H1 (cell line): Measurements from ENCODE around the gene TRAF3. TPM values are rescaled to one million over a fixed set of nuclear protein-coding genes. Genes with fewer than 3 reads are reported as not detected.
A peak's percentile ranks its signal among the peaks of the same experiment; 100 is the strongest.

Experiments
- CTCF ChIA-PET: fragments of 300-600 bp; sonication (Branson Sonifier 250); formaldehyde crosslinking; loops from one replicate; lab custom pipeline; 2021; ENCODE audit not compliant: partially characterized antibody; lab: Charles Lee
- POLR2A ChIA-PET: fragments of 300-600 bp; sonication (Branson Sonifier 250); formaldehyde crosslinking; loops from one replicate; lab custom pipeline; 2021; ENCODE audit warnings: inconsistent platforms; ENCODE audit not compliant: partially characterized antibody; lab: Charles Lee
- DNase-seq, 2 experiments: peaks; one replicate each; pipeline versions ENCODE4 v3.0.0 to v3.0.0-alpha.2; 2010 to 2022; ENCODE audit warnings: low spot score in 2 of 2, low read depth in 1 of 2, mixed read lengths in 1 of 2
- FAIRE-seq: peaks from 2 replicates; lab custom pipeline; 2011; peaks lifted over from hg19 to GRCh38; lab: Jason Lieb, UNC
- H2AFZ ChIP-seq: 2 replicates; pipeline ENCODE4 v1.8.1; 2012; ENCODE audit warnings: low read length, inconsistent platforms
- H2AK5ac ChIP-seq: 2 replicates; pipeline ENCODE4 v1.6.1; 2013; ENCODE audit warnings: low read depth, low read length
- H2BK120ac ChIP-seq: replicated peaks from 2 replicates; pipeline ENCODE3; 2013; ENCODE audit warnings: low read depth, low read length, inconsistent platforms
- H2BK12ac ChIP-seq: 2 replicates; pipeline ENCODE4 v1.6.1; 2013; ENCODE audit warnings: low read depth, low read length
- H2BK15ac ChIP-seq: 2 replicates; pipeline ENCODE4 v1.6.1; 2013; ENCODE audit warnings: low read length
- H2BK20ac ChIP-seq: 2 replicates; pipeline ENCODE4 v1.6.1; 2013; ENCODE audit warnings: low read length
- H2BK5ac ChIP-seq: 2 replicates; pipeline ENCODE4 v1.6.1; 2013; ENCODE audit warnings: low read depth, low read length
- H3K14ac ChIP-seq: 2 replicates; pipeline ENCODE4 v1.6.1; 2013; ENCODE audit warnings: inconsistent platforms; ENCODE audit not compliant: insufficient read length
- H3K18ac ChIP-seq: 2 replicates; pipeline ENCODE4 v1.6.1; 2013; ENCODE audit warnings: low read length; ENCODE audit errors: extremely low read depth
- H3K23ac ChIP-seq: 2 replicates; pipeline ENCODE4 v1.6.1; 2013; ENCODE audit warnings: inconsistent platforms; ENCODE audit not compliant: insufficient read length
- H3K23me2 ChIP-seq: 2 replicates; pipeline ENCODE4 v1.6.1; 2013; ENCODE audit warnings: low read depth, low read length
- H3K27ac ChIP-seq: 2 replicates; pipeline ENCODE4 v1.6.1; 2011; ENCODE audit warnings: low read depth, low read length, inconsistent platforms
- H3K27me3 ChIP-seq, 4 experiments: replicated peaks in 1 of 4; 1 replicate in 1 of 4; 2 replicates in 3 of 4; pipeline versions ENCODE4 v1.6.1 to v1.8.1; 2011 to 2013; ENCODE audit warnings: low read length in 3 of 4, mild to moderate bottlenecking in 3 of 4, inconsistent platforms in 2 of 4, mixed read lengths in 2 of 4, moderate library complexity in 1 of 4; ENCODE audit not compliant: control insufficient read depth in 3 of 4, insufficient read depth in 3 of 4; ENCODE audit errors: extremely low read depth in 1 of 4
- H3K36me3 ChIP-seq, 4 experiments: 2 replicates each; pipeline versions ENCODE4 v1.6.1 to v1.8.1; 2011 to 2013; ENCODE audit warnings: mild to moderate bottlenecking in 4 of 4, low read length in 3 of 4, moderate library complexity in 2 of 4, control low read depth in 1 of 4, inconsistent platforms in 1 of 4; ENCODE audit not compliant: insufficient read depth in 4 of 4, control insufficient read depth in 2 of 4
- H3K4ac ChIP-seq: replicated peaks from 2 replicates; pipeline ENCODE3; 2013; ENCODE audit warnings: low read length, low read depth, mixed read lengths, inconsistent platforms; ENCODE audit not compliant: insufficient read length
- H3K4me1 ChIP-seq, 4 experiments: replicated peaks in 1 of 4; 1 replicate in 1 of 4; 2 replicates in 3 of 4; pipeline versions ENCODE4 v1.6.1 to v1.8.1; 2011 to 2013; ENCODE audit warnings: low read length in 3 of 4, inconsistent platforms in 2 of 4, mixed read lengths in 1 of 4; ENCODE audit not compliant: insufficient read depth in 4 of 4, control insufficient read depth in 3 of 4
- H3K4me2 ChIP-seq, 2 experiments: 2 replicates each; pipeline versions ENCODE4 v1.6.1 to v1.8.1; 2011 to 2013; ENCODE audit warnings: low read depth in 2 of 2, low read length in 2 of 2, control low read depth in 1 of 2, inconsistent platforms in 1 of 2, mild to moderate bottlenecking in 1 of 2; ENCODE audit not compliant: insufficient read depth in 1 of 2
- H3K4me3 ChIP-seq, 4 experiments: fragments of 200-600, 300-600 bp in 1 of 4; sonication (generic), shearing (Covaris generic), sonication (Bioruptor Twin) in 1 of 4; 2 replicates each; pipeline versions ENCODE4 v1.5.1 to v1.8.1; 2011 to 2016; ENCODE audit warnings: low read length in 4 of 4, low read depth in 3 of 4, control low read depth in 2 of 4, inconsistent platforms in 2 of 4, mild to moderate bottlenecking in 2 of 4, mixed read lengths in 1 of 4, moderate library complexity in 1 of 4; ENCODE audit not compliant: insufficient read depth in 2 of 4; ENCODE audit errors: extremely low read depth in 1 of 4
- H3K56ac ChIP-seq: replicated peaks from 2 replicates; pipeline ENCODE3; 2013; ENCODE audit warnings: low read depth, mild to moderate bottlenecking, mixed read lengths, low read length, inconsistent platforms; ENCODE audit not compliant: insufficient read length
- H3K79me1 ChIP-seq: 2 replicates; pipeline ENCODE4 v1.6.1; 2013; ENCODE audit warnings: low read depth, low read length, control low read depth
- H3K79me2 ChIP-seq, 2 experiments: 2 replicates each; pipeline versions ENCODE4 v1.6.1 to v1.8.1; 2012 to 2013; ENCODE audit warnings: low read length in 2 of 2, mild to moderate bottlenecking in 2 of 2, inconsistent platforms in 1 of 2; ENCODE audit not compliant: insufficient read depth in 2 of 2, control insufficient read depth in 1 of 2
- H3K9ac ChIP-seq, 4 experiments: replicated peaks in 1 of 4; 1 replicate in 1 of 4; 2 replicates in 3 of 4; pipeline versions ENCODE4 v1.6.1 to v1.8.1; 2011 to 2013; ENCODE audit warnings: low read depth in 3 of 4, low read length in 3 of 4, control low read depth in 2 of 4, mild to moderate bottlenecking in 2 of 4, moderate library complexity in 2 of 4, inconsistent platforms in 1 of 4; ENCODE audit errors: extremely low read depth in 1 of 4
- H3K9me3 ChIP-seq, 2 experiments: 2 replicates each; pipeline versions ENCODE4 v1.6.1 to v1.8.1; 2012 to 2013; ENCODE audit warnings: mild to moderate bottlenecking in 2 of 2, moderate library complexity in 2 of 2, control low read depth in 1 of 2, inconsistent platforms in 1 of 2, low read depth in 1 of 2, low read length in 1 of 2, mixed read lengths in 1 of 2; ENCODE audit not compliant: insufficient read depth in 2 of 2
- H4K20me1 ChIP-seq, 2 experiments: replicated peaks in 1 of 2; 2 replicates each; pipeline versions ENCODE3 to v1.8.1; 2011 to 2013; ENCODE audit warnings: inconsistent platforms in 2 of 2, low read length in 2 of 2, mild to moderate bottlenecking in 1 of 2; ENCODE audit not compliant: insufficient read depth in 2 of 2, control insufficient read depth in 1 of 2
- H4K5ac ChIP-seq: 2 replicates; pipeline ENCODE4 v1.6.1; 2013; ENCODE audit warnings: low read length, low read depth, mixed read lengths, inconsistent platforms; ENCODE audit not compliant: insufficient read length
- H4K8ac ChIP-seq: 2 replicates; pipeline ENCODE4 v1.8.0; 2013; ENCODE audit warnings: mild to moderate bottlenecking, moderate library complexity, low read length, inconsistent platforms; ENCODE audit not compliant: insufficient read depth; ENCODE audit errors: extremely low read depth
- H4K91ac ChIP-seq: replicated peaks from 2 replicates; pipeline ENCODE3; 2013; ENCODE audit warnings: low read length, mixed read lengths, inconsistent platforms; ENCODE audit not compliant: insufficient read length
- CBX8 ChIP-seq: fragments of 300-800, 300-1000 bp; sonication (generic); IDR thresholded peaks from 2 replicates; pipeline ENCODE4 v1.7.1; 2016; ENCODE audit warnings: low read depth, low read length, borderline replicate concordance
- CTBP2 ChIP-seq: IDR thresholded peaks from 2 replicates; pipeline ENCODE4 v1.7.0; 2011; ENCODE audit warnings: borderline replicate concordance, mild to moderate bottlenecking, moderate library complexity, mixed read lengths, low read length; ENCODE audit not compliant: insufficient read depth, insufficient read length
- EGR1 ChIP-seq: IDR thresholded peaks from 2 replicates; pipeline ENCODE4 v1.6.1; 2011; ENCODE audit warnings: low read depth, low read length, borderline replicate concordance
- HDAC6 ChIP-seq: IDR thresholded peaks from one replicate; pipeline ENCODE4 v1.7.1; 2012; ENCODE audit warnings: low read depth, mild to moderate bottlenecking, inconsistent platforms, low read length, moderate library complexity
- NANOG ChIP-seq: IDR thresholded peaks from 2 replicates; pipeline ENCODE4 v1.6.1; 2011; ENCODE audit warnings: low read length, low read depth, mild to moderate bottlenecking, inconsistent platforms; ENCODE audit not compliant: insufficient read depth, poor library complexity, severe bottlenecking
- PHF8 ChIP-seq: fragments of 200-600 bp; sonication (generic); conservative IDR thresholded peaks from 2 replicates; pipeline ENCODE4 v1.7.1; 2012; ENCODE audit warnings: low read depth, mild to moderate bottlenecking, inconsistent platforms, low read length, moderate library complexity
- TAF7 ChIP-seq: optimal IDR thresholded peaks from 2 replicates; pipeline ENCODE3; 2011; ENCODE audit warnings: low read depth, mild to moderate bottlenecking, inconsistent platforms, low read length, moderate library complexity, borderline replicate concordance
- YY1 ChIP-seq: IDR thresholded peaks from 2 replicates; pipeline ENCODE4 v1.6.1; 2011; ENCODE audit warnings: low read depth, mild to moderate bottlenecking, low read length
- WGBS, 2 experiments: shearing (Covaris generic) in 1 of 2; methylation state at CpG; one replicate each; pipeline versions ENCODE4 v1.1.6 to v1.1.7; 2013 to 2015; ENCODE audit warnings: low lambda C conversion rate in 2 of 2, mixed read lengths in 2 of 2, inconsistent platforms in 1 of 2, low coverage in 1 of 2, missing lambda C conversion rate in 1 of 2; ENCODE audit not compliant: insufficient replicate concordance in 2 of 2, insufficient coverage in 1 of 2, insufficient read length in 1 of 2; ENCODE audit errors: extremely low coverage in 1 of 2, missing lambda C conversion rate in 1 of 2; 5-methylcytosine and 5-hydroxymethylcytosine counted together
- polyA plus RNA-seq, 7 experiments: library from polyadenylated mRNA; depleted of rRNA in 3 of 7; stranded (reverse) in 5 of 7; unstranded in 2 of 7; fragments of >200 nt in 5 of 7; fragments of 200-250 nt in 2 of 7; gene quantifications; 1 replicate in 5 of 7; 2 replicates in 1 of 7; 4 replicates in 1 of 7; pipeline versions ENCODE4 v1.2.1 to v1.2.3, GENCODE V29; 2011 to 2013; ENCODE audit warnings: missing spikeins in 2 of 7, mixed read lengths in 2 of 7
- total RNA-seq: library from RNA; stranded (reverse); fragmentation: NEBNext Ultra II Directional; extraction: Animal tissue kit (Norgen Biotek cat#: 25700); gene quantifications from 2 replicates; pipeline ENCODE4 v1.2.1, GENCODE V29; 2021
- TF ChIP-seq, protein P1 (sequence below): IDR thresholded peaks from 2 replicates; pipeline ENCODE4 v1.6.1; 2011; ENCODE audit warnings: low read depth, mild to moderate bottlenecking, low read length; ENCODE audit not compliant: insufficient read depth

Gene TRAF3
- total and polyA plus RNA-seq, 2 of the 8 experiments (the other 6 are each of a cell fraction or from before 2014, with no cell fraction given): 5.8 to 12.1 TPM

DNA sequence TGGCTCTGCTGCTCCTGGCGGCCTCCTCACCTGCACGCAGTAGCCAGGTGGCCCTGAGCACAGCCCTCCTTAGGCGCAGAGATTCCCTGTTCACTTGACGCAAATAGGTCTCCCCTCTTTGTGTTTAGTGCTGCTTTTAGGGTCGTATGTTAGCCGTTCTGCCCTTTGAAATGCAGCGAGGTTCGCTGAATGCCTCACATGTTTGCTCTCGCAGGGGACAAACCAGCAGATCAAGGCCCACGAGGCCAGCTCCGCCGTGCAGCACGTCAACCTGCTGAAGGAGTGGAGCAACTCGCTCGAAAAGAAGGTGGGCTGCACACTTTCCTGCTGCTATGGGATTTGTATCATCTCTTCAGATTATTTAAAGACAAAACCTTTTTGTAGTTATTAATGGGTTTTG, 113.9 kb downstream of the TRAF3 start:
- Histone ChIP-seq H2BK12ac (no peak overlapping the region), H3K36me3 (no peaks in the 10 kb centered on the region), H3K79me2 (no peaks in the 10 kb centered on the region), H3K23ac (no peak overlapping the region), H3K4me1 (0 out of 7 replicates have a peak, but pooled peaks cover 0 to 4% (median 0%) of the 10 kb centered on the region in 4 experiments), H3K14ac (no peak overlapping the region), H3K9ac (peak overlapping the region in 1 of 4 experiments; percentile 11; a peak in 3 of 7 replicates), H3K9me3 (no peaks in the 10 kb centered on the region), H3K27me3 (no peaks in the 10 kb centered on the region), H4K20me1 (peaks cover 0 to 2% of the 10 kb centered on the region in 2 experiments), H2AFZ (no peak overlapping the region), H3K27ac (no peak overlapping the region), H2BK15ac (no peak overlapping the region), H3K4me2 (no peak overlapping the region), H4K8ac (no peak overlapping the region), H3K56ac (no peak overlapping the region), H2BK20ac (no peak overlapping the region), H2AK5ac (peak overlapping the region; percentile 79; the same call in 1 of the 2 replicates), H3K4ac (no peak overlapping the region), H4K91ac (no peak overlapping the region), H4K5ac (no peak overlapping the region), H3K4me3 (no peak overlapping the region), H3K23me2 (no peaks in the 10 kb centered on the region), H3K79me1 (no peaks in the 10 kb centered on the region), H2BK5ac (no peak overlapping the region), H2BK120ac (no peak overlapping the region), H3K18ac (no peak overlapping the region)
- DNase-seq (no peak), FAIRE-seq (no peak)
- POLR2A ChIA-PET: no interaction called here
- TF ChIP-seq YY1: no peak
- TF ChIP-seq NANOG: no peak
- no peak for TF ChIP-seq PHF8
- TF ChIP-seq, protein P1, sequence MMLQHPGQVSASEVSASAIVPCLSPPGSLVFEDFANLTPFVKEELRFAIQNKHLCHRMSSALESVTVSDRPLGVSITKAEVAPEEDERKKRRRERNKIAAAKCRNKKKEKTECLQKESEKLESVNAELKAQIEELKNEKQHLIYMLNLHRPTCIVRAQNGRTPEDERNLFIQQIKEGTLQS: no peak
- no peak for TF ChIP-seq HDAC6
- TF ChIP-seq CTBP2: no peak
- TF ChIP-seq TAF7: no peak
- TF ChIP-seq EGR1: no peak
- no peak for TF ChIP-seq CBX8
- WGBS, 2 experiments: 80% methylated on average over 15 of the region's 15 CpGs; no CpG with 5 or more reads in 1 of the 2 experiments
- CTCF ChIA-PET: interaction anchor here (1.3 kb wide), 1 partner anchor 197 kb away, joined by 3 read pairs; no protein-coding TSS in a partner anchor
